OCI-LY1 (cell line): Measurements from ENCODE around the gene ABCA13.

Source experiments
- H2AFZ ChIP-seq: fragments of 200-600 bp; sonication (generic), shearing (Covaris generic); 2 replicates; pipeline ENCODE4 v1.6.0; 2014; ENCODE audit warnings: antibody characterized with exemption, mild to moderate bottlenecking, low read length
- H3F3A ChIP-seq: fragments of 200-600 bp; sonication (generic), shearing (Covaris generic); 2 replicates; pipeline ENCODE4 v1.6.0; 2014; ENCODE audit warnings: mild to moderate bottlenecking, antibody characterized with exemption, low read length, moderate library complexity; ENCODE audit not compliant: insufficient read depth
- H3K27ac ChIP-seq: fragments of 200-600 bp; sonication (generic); 2 replicates; pipeline ENCODE4 v1.5.1; 2014; ENCODE audit warnings: low read length, mixed run types, mild to moderate bottlenecking, low read depth; ENCODE audit not compliant: poor library complexity, severe bottlenecking
- H3K27me3 ChIP-seq: fragments of 200-600 bp; sonication (generic); 2 replicates; pipeline ENCODE4 v1.6.0; 2014; ENCODE audit warnings: antibody characterized with exemption, mild to moderate bottlenecking, low read length, moderate library complexity; ENCODE audit not compliant: insufficient read depth
- H3K36me3 ChIP-seq: fragments of 200-600 bp; sonication (generic); 2 replicates; pipeline ENCODE4 v1.6.1; 2014; ENCODE audit warnings: mild to moderate bottlenecking, antibody characterized with exemption, low read length, moderate library complexity, mixed read lengths; ENCODE audit not compliant: insufficient read depth
- H3K4me1 ChIP-seq: fragments of 200-600 bp; sonication (generic); 2 replicates; pipeline ENCODE4 v1.5.1; 2014; ENCODE audit warnings: mild to moderate bottlenecking, low read length, moderate library complexity; ENCODE audit not compliant: insufficient read depth, severe bottlenecking
- H3K4me2 ChIP-seq: fragments of 200-600 bp; sonication (generic), shearing (Covaris generic); 2 replicates; pipeline ENCODE4 v1.6.1; 2014; ENCODE audit warnings: low read length
- H3K4me3 ChIP-seq: fragments of 200-600 bp; sonication (generic); 2 replicates; pipeline ENCODE4 v1.5.1; 2014; ENCODE audit warnings: low read length, low read depth, mild to moderate bottlenecking, mixed read lengths; ENCODE audit not compliant: poor library complexity, severe bottlenecking
- H3K79me2 ChIP-seq: fragments of 200-600 bp; shearing (Covaris generic); 2 replicates; pipeline ENCODE4 v1.6.1; 2016; ENCODE audit warnings: mixed run types, low read length, mixed read lengths; ENCODE audit not compliant: insufficient read depth
- H3K9ac ChIP-seq: fragments of 200-600 bp; sonication (generic), shearing (Covaris generic); 2 replicates; pipeline ENCODE4 v1.6.1; 2014; ENCODE audit warnings: mild to moderate bottlenecking, low read length, mixed read lengths
- H3K9me2 ChIP-seq: fragments of 200-600 bp; sonication (generic), shearing (Covaris generic); 2 replicates; pipeline ENCODE4 v1.6.1; 2014; ENCODE audit warnings: low read depth, mild to moderate bottlenecking, low read length, mixed read lengths
- H3K9me3 ChIP-seq: fragments of 200-600 bp; shearing (Covaris generic); 2 replicates; pipeline ENCODE4 v1.6.1; 2014; ENCODE audit warnings: low read length, mixed read lengths
- H4K20me1 ChIP-seq: fragments of 200-600 bp; sonication (generic), shearing (Covaris generic); 2 replicates; pipeline ENCODE4 v1.6.0; 2016; ENCODE audit warnings: mild to moderate bottlenecking, low read length; ENCODE audit not compliant: insufficient read depth
- EZH2 ChIP-seq: fragments of 200-600 bp; sonication (generic), shearing (Covaris generic); IDR thresholded peaks from 2 replicates; pipeline ENCODE4 v1.8.0; 2017; ENCODE audit warnings: borderline replicate concordance, mixed run types, mild to moderate bottlenecking, antibody characterized with exemption, low read length, moderate library complexity, mixed read lengths
- TF ChIP-seq, protein P1 (sequence below): fragments of 200-600 bp; sonication (generic), shearing (Covaris generic); IDR thresholded peaks from 2 replicates; pipeline ENCODE4 v1.5.1; 2017; ENCODE audit warnings: mild to moderate bottlenecking, antibody characterized with exemption, low read length, moderate library complexity, mixed read lengths

The ABCA13 gene

DNA sequence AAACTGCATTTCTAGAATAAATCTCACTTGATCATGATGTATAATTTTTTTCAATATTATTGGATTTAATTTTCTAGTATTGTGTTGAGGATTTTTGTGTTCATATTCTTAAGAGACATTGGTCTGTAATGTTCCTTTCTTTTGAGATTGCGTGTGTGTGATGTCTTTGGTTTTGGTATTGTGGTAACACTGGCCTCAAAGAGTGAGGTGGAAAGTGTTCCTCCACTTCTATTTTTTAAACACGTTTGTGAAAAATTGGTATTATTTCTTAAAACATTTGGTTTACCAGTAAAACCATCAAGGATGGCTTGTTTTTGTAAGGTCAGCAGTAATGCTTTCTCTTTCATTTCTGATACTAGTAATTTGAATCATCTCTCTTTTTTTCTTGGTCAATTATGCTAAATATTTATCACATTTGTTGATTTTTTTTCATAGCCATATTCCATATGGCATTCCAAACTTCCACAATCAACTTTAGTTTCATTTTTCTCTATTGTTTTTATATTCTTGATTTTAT lies 462.9 kb downstream of the ABCA13 start:
- no peaks in the 10 kb centered on the region for H3K9me3 ChIP-seq
- H3K4me2 ChIP-seq = no peak overlapping the region
- no peaks in the 10 kb centered on the region for H3K9me2 ChIP-seq
- no peak overlapping the region for H2AFZ ChIP-seq
- TF ChIP-seq, protein P1, sequence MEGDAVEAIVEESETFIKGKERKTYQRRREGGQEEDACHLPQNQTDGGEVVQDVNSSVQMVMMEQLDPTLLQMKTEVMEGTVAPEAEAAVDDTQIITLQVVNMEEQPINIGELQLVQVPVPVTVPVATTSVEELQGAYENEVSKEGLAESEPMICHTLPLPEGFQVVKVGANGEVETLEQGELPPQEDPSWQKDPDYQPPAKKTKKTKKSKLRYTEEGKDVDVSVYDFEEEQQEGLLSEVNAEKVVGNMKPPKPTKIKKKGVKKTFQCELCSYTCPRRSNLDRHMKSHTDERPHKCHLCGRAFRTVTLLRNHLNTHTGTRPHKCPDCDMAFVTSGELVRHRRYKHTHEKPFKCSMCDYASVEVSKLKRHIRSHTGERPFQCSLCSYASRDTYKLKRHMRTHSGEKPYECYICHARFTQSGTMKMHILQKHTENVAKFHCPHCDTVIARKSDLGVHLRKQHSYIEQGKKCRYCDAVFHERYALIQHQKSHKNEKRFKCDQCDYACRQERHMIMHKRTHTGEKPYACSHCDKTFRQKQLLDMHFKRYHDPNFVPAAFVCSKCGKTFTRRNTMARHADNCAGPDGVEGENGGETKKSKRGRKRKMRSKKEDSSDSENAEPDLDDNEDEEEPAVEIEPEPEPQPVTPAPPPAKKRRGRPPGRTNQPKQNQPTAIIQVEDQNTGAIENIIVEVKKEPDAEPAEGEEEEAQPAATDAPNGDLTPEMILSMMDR = no peak
- no peak for TF ChIP-seq EZH2
- H3K27me3 ChIP-seq = no peaks in the 10 kb centered on the region
- no peaks in the 10 kb centered on the region for H3F3A ChIP-seq
- H3K79me2 ChIP-seq = no peaks in the 10 kb centered on the region
- no peaks in the 10 kb centered on the region for H4K20me1 ChIP-seq
- H3K27ac ChIP-seq = no peak overlapping the region
- H3K4me3 ChIP-seq = no peak overlapping the region
- no peaks in the 10 kb centered on the region for H3K4me1 ChIP-seq
- H3K36me3 ChIP-seq = no peaks in the 10 kb centered on the region
- H3K9ac ChIP-seq = no peak overlapping the region

DNA sequence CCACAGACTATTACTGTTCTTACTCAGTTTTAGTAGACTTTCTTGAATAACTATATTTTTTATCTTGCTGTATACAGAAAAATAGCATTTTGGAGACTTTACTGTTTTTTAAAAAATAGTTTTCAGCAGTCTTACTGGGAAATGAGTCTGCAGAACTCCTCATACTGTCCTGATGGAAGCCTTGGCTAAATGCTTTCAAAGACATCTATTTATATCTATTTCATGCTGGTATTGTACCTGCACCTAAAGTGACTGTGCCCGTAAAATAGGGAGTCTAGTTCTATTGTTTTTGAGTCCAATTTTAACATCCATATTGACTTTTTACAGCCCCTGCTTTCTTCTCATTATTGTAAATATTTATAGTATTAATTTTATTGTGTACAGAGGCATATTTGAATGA lies 464.5 kb downstream of the ABCA13 start:
- H3K9ac ChIP-seq = no peak overlapping the region
- no peaks in the 10 kb centered on the region for H3K79me2 ChIP-seq
- H2AFZ ChIP-seq = no peak overlapping the region
- TF ChIP-seq EZH2 = no peak
- TF ChIP-seq, protein P1 = no peak
- no peaks in the 10 kb centered on the region for H3K27me3 ChIP-seq
- H3K9me3 ChIP-seq = no peaks in the 10 kb centered on the region
- H3K9me2 ChIP-seq = no peaks in the 10 kb centered on the region
- H3K4me1 ChIP-seq = no peaks in the 10 kb centered on the region
- no peaks in the 10 kb centered on the region for H3K36me3 ChIP-seq
- no peak overlapping the region for H3K4me2 ChIP-seq
- no peaks in the 10 kb centered on the region for H3F3A ChIP-seq
- no peaks in the 10 kb centered on the region for H4K20me1 ChIP-seq
- no peak overlapping the region for H3K27ac ChIP-seq
- no peak overlapping the region for H3K4me3 ChIP-seq

DNA sequence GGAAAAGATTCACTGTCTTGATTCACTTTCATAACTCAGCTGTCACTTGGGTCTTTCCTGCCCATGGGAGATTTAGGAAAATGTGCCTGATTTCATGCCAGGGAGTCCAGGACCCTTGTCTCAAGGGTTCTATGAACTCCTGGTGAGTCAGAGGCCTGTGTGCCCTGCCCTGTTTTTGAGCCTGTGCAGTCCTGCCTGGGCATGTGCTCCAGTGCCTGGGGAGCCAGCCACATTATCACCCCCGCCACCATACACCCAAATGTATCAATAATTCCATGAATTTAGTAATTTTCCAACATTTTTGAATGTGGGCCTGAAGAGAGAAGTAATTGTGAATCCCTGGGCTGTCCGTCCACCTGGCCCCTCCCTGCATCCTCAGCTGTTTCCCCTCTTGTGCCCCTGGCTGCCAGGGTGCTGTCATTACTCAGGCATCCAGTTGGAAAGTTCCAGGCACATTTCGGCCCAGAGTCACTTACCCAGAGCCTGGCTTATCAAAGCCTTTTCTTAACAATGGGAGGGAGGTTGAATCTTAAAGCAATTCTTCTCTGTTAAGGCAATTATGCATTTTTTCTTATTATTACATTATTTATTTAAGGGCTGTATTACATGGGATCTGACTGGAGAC lies 465.2 kb downstream of the ABCA13 start:
- no peaks in the 10 kb centered on the region for H3K27me3 ChIP-seq
- no peaks in the 10 kb centered on the region for H3K9me2 ChIP-seq
- H3K36me3 ChIP-seq = no peaks in the 10 kb centered on the region
- no peak overlapping the region for H3K9ac ChIP-seq
- H3K27ac ChIP-seq = no peak overlapping the region
- no peak overlapping the region for H3K4me3 ChIP-seq
- H3K4me1 ChIP-seq = no peaks in the 10 kb centered on the region
- H3K4me2 ChIP-seq = no peak overlapping the region
- no peak overlapping the region for H2AFZ ChIP-seq
- TF ChIP-seq EZH2 = no peak
- no peaks in the 10 kb centered on the region for H3K79me2 ChIP-seq
- no peaks in the 10 kb centered on the region for H3F3A ChIP-seq
- no peaks in the 10 kb centered on the region for H3K9me3 ChIP-seq
- no peaks in the 10 kb centered on the region for H4K20me1 ChIP-seq

DNA sequence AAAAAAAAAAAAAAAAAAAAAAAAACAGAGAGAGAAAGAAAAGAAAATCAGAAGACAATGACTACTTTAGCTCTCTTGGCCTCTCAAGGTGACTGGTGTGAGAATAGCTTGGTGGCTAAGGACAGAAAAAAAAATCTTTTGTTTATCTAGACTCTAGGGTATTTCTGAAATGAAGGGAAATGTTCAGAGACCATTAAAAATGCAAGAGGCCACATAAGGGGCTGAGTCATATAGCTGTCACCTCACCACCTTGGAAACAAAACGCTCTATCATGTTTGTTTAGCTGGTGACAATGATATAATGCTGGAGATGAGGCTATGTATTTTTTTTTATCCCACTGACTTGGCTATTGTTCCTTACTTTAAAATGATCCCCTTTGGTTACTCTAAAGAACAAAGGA lies 466.1 kb downstream of the ABCA13 start:
- Histone ChIP-seq H4K20me1 (no peaks in the 10 kb centered on the region), H2AFZ (no peak overlapping the region), H3K79me2 (no peaks in the 10 kb centered on the region), H3K36me3 (no peaks in the 10 kb centered on the region), H3K9ac (no peak overlapping the region), H3F3A (no peaks in the 10 kb centered on the region), H3K27ac (no peak overlapping the region), H3K4me3 (no peak overlapping the region), H3K4me1 (no peaks in the 10 kb centered on the region), H3K9me3 (no peaks in the 10 kb centered on the region), H3K9me2 (no peaks in the 10 kb centered on the region), H3K4me2 (no peak overlapping the region), H3K27me3 (no peaks in the 10 kb centered on the region)
- no peak for TF ChIP-seq EZH2
